Spleen (tissue), 11 donors: Measurements from ENCODE around the gene DESI1. TPM values are rescaled to one million over a fixed set of nuclear protein-coding genes. Genes with fewer than 3 reads are reported as not detected.

Experiments
- DNase-seq: peaks from one replicate; pipeline ENCODE4 v3.0.0-alpha.2; 2020
- H3K27ac ChIP-seq, 8 donors: fragments of 200-600 bp; sonication (generic) in 7 of 8; 1 replicate in 4 of 8; 2 replicates in 4 of 8; pipeline versions ENCODE4 v1.5.0 to v1.8.0; 2016 to 2021; ENCODE audit warnings: inconsistent platforms in 4 of 8, mild to moderate bottlenecking in 4 of 8, moderate library complexity in 1 of 8
- H3K27me3 ChIP-seq, 7 donors: fragments of 200-600 bp; sonication (generic) in 6 of 7; replicated peaks in 1 of 7; 1 replicate in 4 of 7; 2 replicates in 3 of 7; pipeline versions ENCODE4 v1.5.0 to v1.8.0; 2016 to 2021; ENCODE audit warnings: inconsistent platforms in 3 of 7, mild to moderate bottlenecking in 1 of 7
- H3K36me3 ChIP-seq, 6 donors: fragments of 200-600 bp; sonication (generic) in 5 of 6; 1 replicate in 4 of 6; 2 replicates in 2 of 6; pipeline versions ENCODE4 v1.5.0 to v1.8.0; 2016 to 2021; ENCODE audit warnings: inconsistent platforms in 2 of 6
- H3K4me1 ChIP-seq, 6 donors: fragments of 200-600 bp; sonication (generic) in 5 of 6; 1 replicate in 3 of 6; 2 replicates in 3 of 6; pipeline versions ENCODE4 v1.5.0 to v1.8.0; 2016 to 2021; ENCODE audit warnings: inconsistent platforms in 3 of 6
- H3K4me3 ChIP-seq, 8 donors: fragments of 200-600 bp; sonication (generic) in 7 of 8; 1 replicate in 4 of 8; 2 replicates in 4 of 8; pipeline versions ENCODE4 v1.5.0 to v1.8.0; 2016 to 2021; ENCODE audit warnings: inconsistent platforms in 4 of 8, mild to moderate bottlenecking in 4 of 8, moderate library complexity in 2 of 8
- H3K9me3 ChIP-seq, 8 donors: fragments of 200-600 bp; sonication (generic) in 7 of 8; 1 replicate in 4 of 8; 2 replicates in 4 of 8; pipeline versions ENCODE4 v1.5.0 to v1.8.0; 2016 to 2021; ENCODE audit warnings: inconsistent platforms in 4 of 8
- POLR2A ChIP-seq, 3 donors: fragments of 450-650 bp; IDR thresholded peaks; one replicate each; pipeline ENCODE4 v1.5.1; 2017; ENCODE audit warnings: antibody characterized with exemption in 3 of 3, mild to moderate bottlenecking in 1 of 3
- POLR2AphosphoS5 ChIP-seq, 3 donors: sonication (generic); formaldehyde crosslinking; IDR thresholded peaks; one replicate each; pipeline ENCODE4 v1.5.1; 2017; ENCODE audit warnings: antibody characterized with exemption in 3 of 3
- WGBS, 5 donors: extraction: QIAGEN DNeasy Blood & Tissue Kit in 3 of 5; methylation state at CpG; one replicate each; pipeline versions ENCODE4 v1.1.5 to v1.1.7; 2013 to 2018; 5-methylcytosine and 5-hydroxymethylcytosine counted together
- intact Hi-C: fragments of 100-400 bp; cut with DNase I; formaldehyde crosslinking; loops from one replicate; pipeline ENCODE4 v1.15.0; 2023; ENCODE audit warnings: low total_unique reads
- polyA plus RNA-seq, 3 donors: library from polyadenylated mRNA; stranded (reverse); fragments of 200-250 nt; gene quantifications; one replicate each; pipeline ENCODE4 v1.2.1, GENCODE V29; 2013
- small RNA-seq, 4 donors: library from RNA; depleted of rRNA; stranded (forward); fragments of <200 nt; gene quantifications; one replicate each; pipeline ENCODE3, GENCODE V24; 2016
- total RNA-seq, 7 donors: library from RNA; depleted of rRNA in 3 of 7; stranded (reverse); fragments of >200 nt in 3 of 7; fragmentation: NEBNext Ultra II Directional in 4 of 7; extraction: Animal tissue kit (Norgen Biotek cat#: 25700) in 4 of 7; gene quantifications; one replicate each; pipeline versions ENCODE4 v1.1.0 to v1.2.1, GENCODE V29; 2016 to 2021
- TF ChIP-seq, protein P1 (sequence below), 11 experiments: fragments of 200-600 bp in 7 of 11; fragments of 450-650 bp in 4 of 11; sonication (generic) in 4 of 11; IDR thresholded peaks in 8 of 11; conservative IDR thresholded peaks in 3 of 11; 1 replicate in 7 of 11; 2 replicates in 4 of 11; pipeline versions ENCODE4 v1.4.0 to v1.8.0; 2016 to 2021; ENCODE audit warnings: antibody characterized with exemption in 11 of 11, inconsistent platforms in 4 of 11, mild to moderate bottlenecking in 1 of 11
- donor health status: healthy with polysubstance abuse.
- donor health status: DM: no; HTN: no; CAD: no; lungs with moderate emphysema.
- donor health status: DM: no; HTN: no; CAD: no.
- donor health status: Bipolar disorder and iron deficiency.
- donor health status: healthy.
- donor health status: DM: no; HTN: no; CAD: no.
- donor health status: DM: yes; HTN: yes; CAD: no.

Gene DESI1
- total and polyA plus RNA-seq, 10 donors, result 8.1 to 29.8 (median 20.3) TPM

DNA sequence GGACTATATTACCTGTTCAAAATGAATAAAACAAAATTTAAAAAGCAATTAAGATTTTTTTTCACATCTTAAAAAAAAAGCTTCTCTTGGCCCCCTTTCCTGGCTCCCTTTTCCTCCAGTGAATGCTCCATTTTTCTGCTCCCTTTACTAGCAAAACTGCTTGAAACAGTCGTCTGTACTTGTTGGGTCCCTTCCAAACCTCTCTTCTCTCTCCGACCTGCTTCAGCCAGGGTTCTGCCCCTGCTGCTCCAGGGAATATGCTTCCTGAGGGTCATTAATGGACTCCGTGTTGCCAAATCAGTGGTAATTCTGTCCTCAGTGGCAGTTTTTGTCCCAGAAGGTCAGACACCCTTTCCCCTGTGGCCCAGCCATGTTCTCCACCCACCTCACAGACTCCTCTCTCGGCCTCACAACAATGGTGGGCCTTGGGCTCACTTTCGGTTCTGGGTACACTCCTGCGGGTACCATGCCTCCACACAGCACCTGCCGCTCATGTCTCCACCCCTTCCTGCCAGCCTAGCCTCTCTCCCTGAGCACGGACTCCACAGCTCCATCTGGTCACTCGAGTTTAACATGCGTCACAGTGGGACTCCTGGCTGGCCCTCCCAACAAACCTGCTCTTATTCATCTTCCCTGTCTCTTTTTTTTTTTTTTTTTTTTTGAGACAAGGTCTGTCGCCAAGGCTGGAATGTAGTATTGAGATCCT, 68.8 kb downstream of the DESI1 start:
- peaks cover 0 to 10% (median 0%) of the 10 kb centered on the region in 7 donors for H3K27me3 ChIP-seq
- H3K27ac ChIP-seq, result no peak overlapping the region
- intact Hi-C loops, result no loop called here
- no peak for TF ChIP-seq POLR2AphosphoS5 (IDR thresholded peaks at IDR 0.05)
- TF ChIP-seq, protein P1, sequence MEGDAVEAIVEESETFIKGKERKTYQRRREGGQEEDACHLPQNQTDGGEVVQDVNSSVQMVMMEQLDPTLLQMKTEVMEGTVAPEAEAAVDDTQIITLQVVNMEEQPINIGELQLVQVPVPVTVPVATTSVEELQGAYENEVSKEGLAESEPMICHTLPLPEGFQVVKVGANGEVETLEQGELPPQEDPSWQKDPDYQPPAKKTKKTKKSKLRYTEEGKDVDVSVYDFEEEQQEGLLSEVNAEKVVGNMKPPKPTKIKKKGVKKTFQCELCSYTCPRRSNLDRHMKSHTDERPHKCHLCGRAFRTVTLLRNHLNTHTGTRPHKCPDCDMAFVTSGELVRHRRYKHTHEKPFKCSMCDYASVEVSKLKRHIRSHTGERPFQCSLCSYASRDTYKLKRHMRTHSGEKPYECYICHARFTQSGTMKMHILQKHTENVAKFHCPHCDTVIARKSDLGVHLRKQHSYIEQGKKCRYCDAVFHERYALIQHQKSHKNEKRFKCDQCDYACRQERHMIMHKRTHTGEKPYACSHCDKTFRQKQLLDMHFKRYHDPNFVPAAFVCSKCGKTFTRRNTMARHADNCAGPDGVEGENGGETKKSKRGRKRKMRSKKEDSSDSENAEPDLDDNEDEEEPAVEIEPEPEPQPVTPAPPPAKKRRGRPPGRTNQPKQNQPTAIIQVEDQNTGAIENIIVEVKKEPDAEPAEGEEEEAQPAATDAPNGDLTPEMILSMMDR (IDR thresholded peaks at IDR 0.05 in 8 of 11, conservative IDR thresholded peaks at IDR 0.05 in 3 of 11), result no peak
- TF ChIP-seq POLR2A (IDR thresholded peaks at IDR 0.05), result no peak
- no peaks in the 10 kb centered on the region for H3K4me1 ChIP-seq
- H3K36me3 ChIP-seq, result no peaks in the 10 kb centered on the region
- 71 to 85% (median 78%) methylated on average over 10 to 11 of the region's 11 CpGs for WGBS, 5 donors
- no peak overlapping the region for H3K4me3 ChIP-seq
- H3K9me3 ChIP-seq, result no peaks in the 10 kb centered on the region
- no peak for DNase-seq

DNA sequence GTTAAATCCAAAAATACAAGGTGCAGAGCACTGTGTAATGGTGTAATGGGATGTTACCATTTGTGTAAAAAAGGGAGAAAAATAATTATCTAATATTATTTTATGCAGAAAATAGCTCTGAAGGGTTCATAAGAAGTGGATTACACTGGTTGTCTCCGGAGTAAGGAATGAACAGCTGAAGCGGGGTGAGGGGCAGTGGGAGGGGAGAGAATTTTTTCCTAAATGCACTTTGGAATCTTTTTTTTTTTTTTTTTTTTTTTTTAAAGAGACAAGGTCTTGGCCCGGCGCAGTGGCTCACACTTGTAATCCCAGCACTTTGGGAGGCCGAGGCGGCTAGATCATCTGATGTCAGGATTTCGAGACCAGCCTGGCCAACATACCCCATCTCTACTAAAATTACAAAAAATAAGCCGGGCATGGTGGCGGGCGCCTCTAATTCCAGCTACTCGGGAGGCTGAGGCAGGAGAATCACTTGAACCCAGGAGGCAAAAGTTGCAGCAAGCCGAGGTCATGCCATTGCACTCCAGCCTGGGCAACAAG, 69.8 kb downstream of the DESI1 start:
- WGBS, 5 donors, result 80 to 94% (median 85%) methylated on average over 12 of the region's 12 CpGs
- TF ChIP-seq POLR2A (IDR thresholded peaks at IDR 0.05) (no peak), POLR2AphosphoS5 (IDR thresholded peaks at IDR 0.05) (no peak)
- TF ChIP-seq, protein P1 (IDR thresholded peaks at IDR 0.05 in 8 of 11, conservative IDR thresholded peaks at IDR 0.05 in 3 of 11), result no peak
- Histone ChIP-seq H3K36me3 (no peaks in the 10 kb centered on the region), H3K9me3 (no peaks in the 10 kb centered on the region), H3K4me1 (no peaks in the 10 kb centered on the region), H3K27ac (no peak overlapping the region), H3K4me3 (no peak overlapping the region), H3K27me3 (peaks cover 0 to 7% (median 0%) of the 10 kb centered on the region in 7 donors)
- intact Hi-C loops, result no loop called here
- no peak for DNase-seq

DNA sequence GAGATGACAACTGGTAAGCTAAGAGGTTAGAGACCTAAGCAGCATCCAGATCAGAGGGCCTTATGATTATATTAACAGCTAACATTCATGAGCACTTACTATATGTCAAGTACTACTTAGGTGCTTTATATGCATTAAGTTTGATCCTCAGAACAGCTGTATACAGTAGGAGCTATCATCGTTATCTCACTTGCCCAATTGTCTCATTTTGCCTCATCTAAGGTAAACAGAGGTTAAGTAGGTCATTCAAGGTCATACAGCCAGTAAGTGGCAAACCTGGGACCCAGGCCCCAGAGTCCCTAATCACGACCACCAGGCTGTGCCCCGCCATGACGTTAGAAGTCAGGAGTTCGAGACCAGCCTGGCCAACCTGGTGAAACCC, 72.0 kb downstream of the DESI1 start:
- TF ChIP-seq, protein P1 (IDR thresholded peaks at IDR 0.05 in 8 of 11, conservative IDR thresholded peaks at IDR 0.05 in 3 of 11), result no peak
- TF ChIP-seq POLR2A (IDR thresholded peaks at IDR 0.05), result no peak
- no peak for TF ChIP-seq POLR2AphosphoS5 (IDR thresholded peaks at IDR 0.05)
- Histone ChIP-seq H3K27me3 (peaks cover 0 to 3% (median 0%) of the 10 kb centered on the region in 7 donors), H3K27ac (no peak overlapping the region), H3K4me1 (peaks cover 6 to 13% (median 11%) of the 10 kb centered on the region in 6 donors), H3K4me3 (no peak overlapping the region), H3K36me3 (no peaks in the 10 kb centered on the region), H3K9me3 (no peaks in the 10 kb centered on the region)
- DNase-seq, result no peak
- intact Hi-C loops, result no loop called here
- WGBS, 5 donors, result 88 to 95% (median 92%) methylated on average over 5 of the region's 5 CpGs

Small RNAs within 50 kb of the gene (small RNA-seq; reads per million reads assigned to genes)
- 0 reads per million in 4 donors for gene RF00019

Other genes with a start within 250 kb of the DESI1 start
- 10 to 100 TPM in 6 of 7 donors, 1 to 10 TPM in 1; 7.6 to 29.9 (median 13.6) TPM for gene TEF, start 239.1 kb downstream of the DESI1 start, total RNA-seq
- 1 to 10 TPM; 2.2 to 7.6 (median 3.0) TPM for gene TEF, start 239.1 kb downstream of the DESI1 start, polyA plus RNA-seq
- gene TOB2, start 174.2 kb downstream of the DESI1 start, total RNA-seq, result 10 to 100 TPM; 30.9 to 52.4 (median 44.8) TPM
- gene TOB2, start 174.2 kb downstream of the DESI1 start, polyA plus RNA-seq, result 10 to 100 TPM in 1 of 3 donors, 1 to 10 TPM in 2; 7.5 to 17.1 (median 8.9) TPM
- 10 to 100 TPM; 29.6 to 41.2 (median 34.7) TPM for gene PHF5A, start 152.4 kb downstream of the DESI1 start, total RNA-seq
- 10 to 100 TPM; 35.3 to 67.5 (median 50.3) TPM for gene PHF5A, start 152.4 kb downstream of the DESI1 start, polyA plus RNA-seq
- gene ACO2, start 151.9 kb downstream of the DESI1 start, total RNA-seq, result 10 to 100 TPM; 51.7 to 82.0 (median 76.2) TPM
- gene ACO2, start 151.9 kb downstream of the DESI1 start, polyA plus RNA-seq, result 10 to 100 TPM; 21.4 to 31.7 (median 25.5) TPM
- gene POLR3H, start 76.6 kb downstream of the DESI1 start, total RNA-seq, result 10 to 100 TPM; 14.4 to 30.9 (median 22.4) TPM
- 10 to 100 TPM; 12.6 to 24.3 (median 14.6) TPM for gene POLR3H, start 76.6 kb downstream of the DESI1 start, polyA plus RNA-seq
- under 1 TPM in 4 of 7 donors, not detected in 3; 0.19 to 0.73 (median 0.28) TPM for gene CSDC2, start 60.0 kb downstream of the DESI1 start, total RNA-seq
- under 1 TPM; 0.37 to 0.73 (median 0.58) TPM for gene CSDC2, start 60.0 kb downstream of the DESI1 start, polyA plus RNA-seq
- gene PMM1, start 31.2 kb downstream of the DESI1 start, total RNA-seq, result 10 to 100 TPM; 15.1 to 25.0 (median 15.9) TPM
- gene PMM1, start 31.2 kb downstream of the DESI1 start, polyA plus RNA-seq, result 10 to 100 TPM; 18.9 to 20.2 (median 20.2) TPM
- gene XRCC6, start 252 bp upstream of the DESI1 start, total RNA-seq, result 100 to 1,000 TPM; 122 to 183 (median 156) TPM
- gene XRCC6, start 252 bp upstream of the DESI1 start, polyA plus RNA-seq, result 100 to 1,000 TPM in 2 of 3 donors, 10 to 100 TPM in 1; 93.6 to 129 (median 128) TPM
- gene SNU13, start 67.8 kb upstream of the DESI1 start, total RNA-seq, result 100 to 1,000 TPM in 5 of 7 donors, 10 to 100 TPM in 2; 89.0 to 116 (median 106) TPM
- 100 to 1,000 TPM; 118 to 165 (median 161) TPM for gene SNU13, start 67.8 kb upstream of the DESI1 start, polyA plus RNA-seq
- 10 to 100 TPM; 17.7 to 56.5 (median 26.9) TPM for gene MEI1, start 78.5 kb upstream of the DESI1 start, total RNA-seq
- 10 to 100 TPM; 19.9 to 22.6 (median 21.5) TPM for gene MEI1, start 78.5 kb upstream of the DESI1 start, polyA plus RNA-seq
- gene CCDC134, start 179.6 kb upstream of the DESI1 start, total RNA-seq, result 10 to 100 TPM in 3 of 7 donors, 1 to 10 TPM in 4; 8.9 to 11.8 (median 10.0) TPM
- 1 to 10 TPM in 2 of 3 donors, under 1 TPM in 1; 0.54 to 2.4 (median 1.2) TPM for gene CCDC134, start 179.6 kb upstream of the DESI1 start, polyA plus RNA-seq
- 100 to 1,000 TPM in 1 of 7 donors, 10 to 100 TPM in 6; 47.6 to 104 (median 64.0) TPM for gene SREBF2, start 212.1 kb upstream of the DESI1 start, total RNA-seq
- 10 to 100 TPM; 19.4 to 49.4 (median 29.7) TPM for gene SREBF2, start 212.1 kb upstream of the DESI1 start, polyA plus RNA-seq